DOHH2 (cell line): ENCODE measurements around the gene LY6G5B.

ENCODE experiments used
- H3F3A ChIP-seq: fragments of 200-600 bp; sonication (generic), shearing (Covaris generic); 2 replicates; pipeline ENCODE4 v1.6.0; 2016; ENCODE audit warnings: antibody characterized with exemption, mild to moderate bottlenecking; ENCODE audit not compliant: control insufficient read depth, insufficient read depth
- H3K27ac ChIP-seq: fragments of 200-600 bp; sonication (generic); 2 replicates; pipeline ENCODE4 v1.5.1; 2014; ENCODE audit warnings: low read depth, mild to moderate bottlenecking, low read length, moderate library complexity
- H3K27me3 ChIP-seq: fragments of 200-600 bp; sonication (generic); 2 replicates; pipeline ENCODE4 v1.6.1; 2014; ENCODE audit warnings: mild to moderate bottlenecking, low read length, mixed read lengths; ENCODE audit not compliant: control insufficient read depth
- H3K36me3 ChIP-seq: fragments of 200-600 bp; sonication (generic); 2 replicates; pipeline ENCODE4 v1.6.1; 2014; ENCODE audit warnings: mild to moderate bottlenecking, low read length, moderate library complexity, mixed read lengths; ENCODE audit not compliant: control insufficient read depth
- H3K4me1 ChIP-seq: fragments of 200-600 bp; sonication (generic); 2 replicates; pipeline ENCODE4 v1.6.1; 2014; ENCODE audit warnings: mild to moderate bottlenecking, low read length, mixed read lengths; ENCODE audit not compliant: control insufficient read depth
- H3K4me2 ChIP-seq: fragments of 200-600 bp; sonication (generic); 2 replicates; pipeline ENCODE4 v1.6.0; 2014; ENCODE audit warnings: mild to moderate bottlenecking, low read length, moderate library complexity
- H3K4me3 ChIP-seq: fragments of 200-600 bp; sonication (generic); 2 replicates; pipeline ENCODE4 v1.5.1; 2014; ENCODE audit warnings: mild to moderate bottlenecking, low read length, mixed read lengths
- H3K79me2 ChIP-seq: fragments of 200-600 bp; sonication (generic); 2 replicates; pipeline ENCODE4 v1.6.1; 2014; ENCODE audit warnings: mild to moderate bottlenecking, low read length, mixed read lengths; ENCODE audit not compliant: control insufficient read depth
- H3K9me2 ChIP-seq: fragments of 200-600 bp; sonication (generic); replicated peaks from 2 replicates; pipeline ENCODE4 v1.6.1; 2014; ENCODE audit warnings: mild to moderate bottlenecking, low read length, mixed read lengths; ENCODE audit not compliant: control insufficient read depth
- H3K9me3 ChIP-seq: fragments of 200-600 bp; sonication (generic); 2 replicates; pipeline ENCODE4 v1.6.1; 2014; ENCODE audit warnings: antibody characterized with exemption, low read length, mixed read lengths; ENCODE audit not compliant: control insufficient read depth, insufficient read depth
- H4K20me1 ChIP-seq: fragments of 200-600 bp; sonication (generic); 2 replicates; pipeline ENCODE4 v1.6.0; 2014; ENCODE audit warnings: low read depth, mild to moderate bottlenecking, antibody characterized with exemption, low read length, moderate library complexity; ENCODE audit not compliant: control insufficient read depth, insufficient read depth
- CTCF ChIP-seq: fragments of 200-600 bp; sonication (generic); IDR thresholded peaks from one replicate; pipeline ENCODE4 v1.5.1; 2014; ENCODE audit warnings: antibody characterized with exemption, mild to moderate bottlenecking, low read depth, low read length; ENCODE audit not compliant: poor library complexity, severe bottlenecking
- EZH2phosphoT487 ChIP-seq: fragments of 200-600 bp; sonication (generic); IDR thresholded peaks from 2 replicates; pipeline ENCODE4 v1.6.1; 2017; ENCODE audit warnings: borderline replicate concordance, mild to moderate bottlenecking, antibody characterized with exemption, low read length, moderate library complexity, mixed read lengths

The LY6G5B gene

GRCh38 chr6:31643818-31644454, 25.8 kb upstream of the LY6G5B start:
- Histone ChIP-seq H3K9me2 (no peaks in the 10 kb centered on the region), H3K4me3 (no peak overlapping the region), H3K4me2 (no peak overlapping the region), H3K9me3 (no peaks in the 10 kb centered on the region), H3K4me1 (no peaks in the 10 kb centered on the region), H4K20me1 (no peaks in the 10 kb centered on the region), H3F3A (peaks cover 14% of the 10 kb centered on the region; the same call in 1 of the 2 replicates), H3K27ac (no peak overlapping the region), H3K27me3 (no peaks in the 10 kb centered on the region), H3K79me2 (peaks cover 6% of the 10 kb centered on the region), H3K36me3 (peaks cover 89% of the 10 kb centered on the region)
- TF ChIP-seq EZH2phosphoT487 (no peak), CTCF (no peak)

GRCh38 chr6:31645325-31645724, 24.5 kb upstream of the LY6G5B start:
- H3K9me3 ChIP-seq = no peaks in the 10 kb centered on the region
- no peaks in the 10 kb centered on the region for H3K27me3 ChIP-seq
- H3K9me2 ChIP-seq = no peaks in the 10 kb centered on the region
- TF ChIP-seq CTCF (no peak), EZH2phosphoT487 (no peak)
- no peak overlapping the region for H3K4me2 ChIP-seq
- H4K20me1 ChIP-seq = no peaks in the 10 kb centered on the region
- H3K27ac ChIP-seq = no peak overlapping the region
- 0 out of 2 replicates have a peak, but pooled peaks cover 4% of the 10 kb centered on the region for H3F3A ChIP-seq
- no peak overlapping the region for H3K4me3 ChIP-seq
- H3K36me3 ChIP-seq = peaks cover 87% of the 10 kb centered on the region
- H3K4me1 ChIP-seq = no peaks in the 10 kb centered on the region
- peaks cover 20% of the 10 kb centered on the region for H3K79me2 ChIP-seq

GRCh38 chr6:31651602-31652191, 18.1 kb upstream of the LY6G5B start:
- Histone ChIP-seq H3F3A (peaks cover 6% of the 10 kb centered on the region), H3K36me3 (peaks cover 46% of the 10 kb centered on the region), H3K9me2 (no peaks in the 10 kb centered on the region), H3K27ac (peak overlapping the region; percentile 82), H3K9me3 (no peaks in the 10 kb centered on the region), H3K4me3 (peak overlapping the region; percentile 83), H4K20me1 (no peaks in the 10 kb centered on the region), H3K79me2 (peaks cover 51% of the 10 kb centered on the region), H3K27me3 (no peaks in the 10 kb centered on the region), H3K4me1 (peaks cover 15% of the 10 kb centered on the region), H3K4me2 (peak overlapping the region; percentile 84)
- no peak for TF ChIP-seq EZH2phosphoT487
- TF ChIP-seq CTCF = no peak
